ENCODE measurements around the gene B3GALT5.
"Not testable (repeated sequence)": the region's sequence is repeated elsewhere in the genome, so short reads cannot be mapped to it uniquely, and the experiment has no call there.

B3GALT5 gene

DNA sequence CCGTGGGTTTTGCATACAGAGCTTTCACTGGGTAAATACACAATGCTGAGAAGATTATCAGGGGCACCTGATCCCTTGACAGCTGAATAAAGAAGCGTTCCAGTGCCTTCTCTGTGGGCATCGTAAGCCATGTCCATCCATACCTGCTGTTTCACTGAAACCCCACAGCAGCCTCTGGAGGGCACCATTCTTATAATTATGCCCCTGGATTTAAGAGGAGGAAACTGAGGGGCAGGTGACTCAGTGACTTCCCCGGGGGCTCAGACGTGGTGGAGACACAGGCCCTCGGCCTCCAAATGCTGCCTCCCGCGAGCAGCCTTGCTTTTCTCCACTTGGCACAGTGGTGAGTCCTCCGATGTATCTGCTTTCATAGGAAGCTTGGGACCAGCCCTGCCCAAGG lies 56.7 kb downstream of the B3GALT5 start:
- DNase-seq = no peak

DNA sequence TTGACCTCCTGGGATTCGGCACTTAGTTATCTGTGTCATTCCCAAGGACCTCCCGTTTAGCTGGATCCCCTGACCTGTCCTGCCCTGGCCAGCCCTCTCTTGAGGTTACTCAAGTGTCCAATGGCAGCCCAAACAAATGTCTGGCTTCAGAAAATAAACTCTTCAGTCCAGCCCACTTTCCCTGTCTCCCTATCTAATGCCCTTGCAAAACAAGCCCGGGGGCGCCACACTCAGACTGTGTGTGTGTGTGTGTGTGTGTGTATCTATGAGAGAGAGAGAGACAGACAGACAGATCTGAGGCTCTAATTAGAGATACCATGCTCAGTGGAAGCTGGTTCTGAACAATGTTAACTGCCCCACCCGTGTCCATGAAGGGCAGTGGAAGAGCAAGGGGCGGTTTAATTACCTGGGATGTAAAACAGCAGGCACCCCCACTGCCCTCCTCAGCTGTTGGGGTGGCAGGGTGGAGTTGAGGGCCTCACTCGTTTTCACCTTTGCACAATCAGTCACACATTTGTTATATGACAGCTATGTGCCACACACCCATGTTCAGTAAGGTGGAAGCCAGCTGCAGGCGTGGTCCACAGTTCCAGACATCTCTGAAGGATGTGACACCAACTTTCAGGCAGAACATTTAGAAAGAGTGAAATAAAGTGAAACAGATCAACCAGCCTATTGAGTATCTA lies 57.4 kb downstream of the B3GALT5 start:
- DNase-seq = no peak

DNA sequence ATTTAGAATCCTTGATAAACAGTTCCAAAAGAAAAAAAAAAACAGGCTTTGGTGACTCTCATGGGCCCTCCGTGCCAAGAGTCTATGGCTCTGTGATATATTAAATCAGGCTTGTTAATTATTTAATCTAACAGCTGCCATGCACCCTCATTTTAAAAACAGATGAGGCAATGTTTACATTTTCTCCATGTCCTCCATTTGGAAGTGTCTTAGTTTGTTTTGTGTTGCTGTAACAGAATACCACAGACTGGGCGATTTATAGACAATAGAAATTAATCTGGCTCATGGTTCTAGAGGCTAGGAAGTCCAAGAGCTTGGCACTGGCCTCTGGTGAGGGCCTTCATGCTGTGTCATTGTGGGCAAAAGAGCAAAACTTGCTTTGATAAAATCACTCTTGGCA lies 58.0 kb downstream of the B3GALT5 start:
- no peak for DNase-seq

DNA sequence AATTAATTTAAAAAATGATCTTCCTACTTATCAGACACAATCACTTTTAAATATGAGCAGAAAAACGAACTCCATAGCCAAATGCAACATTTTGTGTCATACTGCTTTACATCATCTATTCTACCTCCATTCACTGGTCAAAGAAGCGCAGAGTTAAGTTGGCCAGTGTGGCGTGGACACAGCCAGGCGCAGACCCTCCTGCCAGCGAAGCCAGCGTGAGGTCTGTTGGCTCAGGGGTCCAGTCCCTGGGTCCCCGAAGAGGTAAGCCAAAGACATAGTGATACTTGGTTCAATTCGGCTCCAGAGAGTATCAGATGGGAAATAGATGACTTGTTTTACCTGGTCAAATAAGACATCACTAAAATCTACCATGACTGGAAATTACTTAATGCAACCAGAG lies 59.2 kb downstream of the B3GALT5 start:
- DNase-seq = no peak

DNA sequence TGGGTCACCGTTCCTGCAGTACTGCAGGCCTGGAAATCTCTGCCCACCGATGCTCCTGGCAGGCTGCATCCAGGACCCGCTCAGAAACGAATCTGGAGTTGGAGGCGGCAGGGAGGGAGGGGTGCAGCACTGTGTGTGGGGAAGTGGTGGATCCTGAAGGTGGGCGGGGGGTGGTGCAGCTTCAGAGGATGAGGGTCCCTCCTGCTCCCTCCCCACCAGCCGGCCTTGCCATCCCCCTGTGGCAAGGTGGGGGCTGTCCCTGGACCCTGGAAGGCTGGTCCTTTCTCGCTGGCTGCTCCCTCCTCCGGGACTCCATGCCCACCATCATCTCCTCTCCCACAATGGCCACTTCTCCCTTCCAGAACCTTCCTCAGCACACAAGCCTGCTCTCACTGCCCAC lies 60.4 kb downstream of the B3GALT5 start:
- DNase-seq = no peak

DNA sequence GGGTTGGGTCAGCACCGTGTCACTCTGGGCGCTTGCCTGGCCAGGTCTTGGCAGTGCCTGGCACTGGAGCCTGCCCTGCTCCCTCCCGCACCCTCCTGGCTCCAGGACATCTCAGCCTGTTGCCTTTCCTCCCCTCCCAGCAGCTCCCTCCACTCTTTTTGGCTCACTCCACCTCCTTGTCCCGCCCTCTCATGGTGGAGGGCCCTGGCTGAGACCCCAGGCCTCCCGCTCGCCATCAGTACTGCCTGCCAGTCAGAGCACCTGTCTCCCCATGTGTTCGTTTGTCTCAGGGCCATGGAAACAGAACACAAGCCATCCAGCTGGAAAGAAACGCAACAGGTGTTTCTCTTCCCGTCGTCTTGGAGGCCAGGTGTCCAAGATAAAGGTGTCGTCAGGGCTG lies 61.0 kb downstream of the B3GALT5 start:
- DNase-seq = no peak

DNA sequence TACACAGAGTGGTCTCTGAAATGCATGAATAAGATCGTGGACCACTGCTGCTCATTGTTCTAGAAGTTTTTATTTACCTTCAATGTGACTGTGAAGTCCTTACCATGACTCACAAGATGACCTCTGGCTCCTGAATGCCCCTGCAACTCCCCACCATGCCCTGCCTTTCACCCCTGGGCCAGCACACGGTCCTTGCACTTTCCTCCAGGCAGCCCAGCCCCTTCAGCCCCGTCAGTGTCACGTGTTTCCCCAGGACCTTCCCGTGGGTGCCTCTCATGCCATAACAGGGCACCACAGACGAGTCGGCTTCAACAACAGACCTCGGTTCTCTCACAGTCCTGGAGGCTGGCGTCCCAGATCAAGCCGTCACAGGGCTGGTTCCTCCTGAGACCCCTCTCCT lies 62.1 kb downstream of the B3GALT5 start:
- no peak for DNase-seq

DNA sequence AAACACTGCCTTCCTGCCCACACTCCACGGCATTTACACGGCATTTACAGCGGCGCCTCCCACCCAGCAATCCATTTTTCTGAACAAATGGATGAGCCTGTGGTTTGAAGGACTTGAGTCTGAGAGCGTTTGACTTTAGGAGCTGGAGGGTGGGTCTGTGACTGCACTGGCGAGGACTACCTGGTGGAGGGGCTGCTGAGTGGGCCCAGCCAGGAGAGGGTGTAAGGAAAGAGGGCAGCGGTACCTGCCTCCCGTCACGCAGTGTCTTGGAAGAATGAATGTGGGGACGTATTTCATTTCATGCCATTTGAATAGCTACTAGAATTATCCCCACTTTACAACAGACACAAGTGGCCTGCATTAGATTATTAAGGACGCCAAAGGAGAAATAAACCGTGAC lies 62.9 kb downstream of the B3GALT5 start:
- DNase-seq = no peak

DNA sequence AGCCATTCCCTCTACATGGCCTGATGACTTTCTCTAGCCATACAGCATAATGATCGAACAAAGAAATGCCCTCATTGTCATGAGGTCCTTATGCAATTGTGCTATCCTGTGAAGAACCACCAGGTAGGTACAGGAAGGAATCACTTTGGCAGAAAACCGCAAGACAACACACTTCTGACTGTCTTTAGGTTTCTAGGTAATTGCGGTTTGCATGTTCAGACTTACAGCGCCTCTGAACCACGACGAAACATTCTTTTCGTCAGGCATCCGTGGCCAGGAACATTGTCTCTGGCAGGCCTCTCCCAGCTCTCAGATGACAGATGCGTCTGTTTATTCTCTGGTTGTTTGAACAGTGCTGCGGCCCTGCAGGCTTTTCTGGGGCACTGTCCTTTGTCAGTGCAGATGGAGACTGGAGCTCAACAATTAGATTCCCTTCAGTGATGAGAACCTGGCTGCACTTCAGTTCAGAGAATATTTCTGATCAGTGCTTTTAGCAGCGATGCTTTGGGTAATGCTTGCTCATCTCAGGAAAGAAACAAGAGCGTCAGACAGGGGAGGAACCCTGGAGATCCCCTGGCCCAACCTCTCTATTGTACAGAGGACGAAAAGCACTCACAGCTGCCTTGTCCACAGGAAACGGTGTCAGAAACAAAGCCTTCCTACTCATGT lies 63.4 kb downstream of the B3GALT5 start:
- no peak for DNase-seq

DNA sequence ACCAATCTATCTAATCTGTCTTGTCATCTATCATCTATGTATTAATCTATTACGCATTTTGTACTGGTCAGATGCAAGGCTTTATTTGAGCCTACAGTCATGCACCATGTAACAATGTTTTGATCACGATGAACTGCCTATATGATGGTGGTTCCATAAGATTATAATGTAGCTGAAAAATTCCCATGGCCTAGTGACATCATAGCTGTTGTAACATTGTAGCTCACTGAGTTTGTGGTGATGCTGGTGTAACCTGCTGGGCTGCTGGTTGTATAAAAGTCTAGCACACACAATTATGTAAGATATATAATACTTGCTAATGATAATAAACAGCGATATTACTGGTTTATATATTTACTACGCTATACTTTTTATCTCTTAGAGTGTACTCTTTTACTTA lies 67.5 kb downstream of the B3GALT5 start:
- no peak for DNase-seq

DNA sequence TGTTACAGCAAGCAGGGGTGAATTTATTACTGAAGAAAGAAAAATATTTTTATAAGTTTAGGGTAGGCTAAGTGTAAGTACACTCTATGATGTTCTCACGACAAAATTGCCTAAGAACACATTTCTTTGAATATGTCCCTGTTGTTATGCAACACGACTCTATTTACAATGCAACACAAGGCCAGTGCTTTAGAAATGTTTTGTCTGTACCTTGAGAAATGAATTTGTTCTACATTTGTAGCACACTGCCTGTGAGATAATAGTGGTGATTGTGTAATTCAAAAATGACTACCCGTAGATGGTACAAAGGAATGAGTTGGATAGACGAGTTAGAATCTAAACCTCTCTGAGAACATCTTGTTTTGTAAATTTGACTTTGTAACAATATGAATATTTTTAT lies 68.5 kb downstream of the B3GALT5 start:
- no peak for DNase-seq

DNA sequence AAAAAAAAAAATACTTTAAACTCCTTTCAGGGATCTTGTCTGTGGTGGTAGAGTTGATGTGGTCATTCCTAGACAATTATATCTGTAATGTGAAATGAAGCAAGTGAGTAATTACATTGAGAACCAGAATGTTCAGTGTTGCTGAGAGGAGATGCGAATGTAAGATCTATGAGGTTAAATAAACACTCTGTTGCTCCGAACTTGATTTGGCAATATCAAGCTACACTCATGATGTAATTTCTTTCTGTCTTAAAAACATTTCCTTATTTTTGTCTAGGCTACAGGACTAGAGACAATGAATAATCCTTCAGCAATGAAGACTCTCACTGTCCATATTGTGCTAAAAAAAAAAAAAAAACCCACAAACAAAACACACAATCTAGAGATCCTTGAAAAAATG lies 69.1 kb downstream of the B3GALT5 start:
- no peak for DNase-seq

DNA sequence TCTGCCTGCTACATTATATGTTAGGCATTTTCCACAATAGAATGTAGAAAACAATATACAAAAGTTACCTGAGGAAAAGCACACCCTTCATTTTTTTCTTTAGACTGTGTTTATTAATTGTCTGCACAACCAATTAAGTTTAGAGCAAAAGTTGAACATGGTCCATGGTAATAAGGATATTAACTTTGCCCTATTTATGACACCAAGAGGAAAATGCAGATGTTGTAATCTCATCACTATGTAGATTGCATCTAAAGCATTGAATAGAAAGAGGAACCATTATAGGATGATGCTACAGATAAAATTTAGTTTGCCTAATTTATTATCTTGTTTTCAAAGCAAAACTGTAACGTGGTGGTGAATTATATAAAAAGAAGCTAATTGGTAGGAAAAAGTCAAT lies 72.5 kb downstream of the B3GALT5 start:
- DNase-seq = no peak

DNA sequence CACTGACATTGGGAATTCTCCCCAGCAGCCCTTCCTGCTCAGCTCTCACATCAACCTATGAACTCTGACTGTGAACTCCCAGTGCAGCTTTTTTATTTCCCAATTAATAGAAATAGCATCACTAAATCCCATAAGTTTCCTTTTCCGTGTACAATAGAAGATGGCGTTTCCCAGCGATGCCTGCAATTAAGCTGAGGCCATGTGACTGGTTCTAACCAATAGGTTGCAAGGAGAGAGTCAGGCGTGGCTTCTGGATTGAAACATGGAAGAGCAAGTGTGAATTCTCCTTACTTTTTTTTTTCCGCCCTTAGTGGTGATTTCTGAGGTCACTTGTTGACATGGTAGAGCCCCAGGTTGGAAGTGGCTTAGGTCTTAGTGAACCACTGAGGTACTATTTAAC lies 73.3 kb downstream of the B3GALT5 start:
- no peak for DNase-seq

DNA sequence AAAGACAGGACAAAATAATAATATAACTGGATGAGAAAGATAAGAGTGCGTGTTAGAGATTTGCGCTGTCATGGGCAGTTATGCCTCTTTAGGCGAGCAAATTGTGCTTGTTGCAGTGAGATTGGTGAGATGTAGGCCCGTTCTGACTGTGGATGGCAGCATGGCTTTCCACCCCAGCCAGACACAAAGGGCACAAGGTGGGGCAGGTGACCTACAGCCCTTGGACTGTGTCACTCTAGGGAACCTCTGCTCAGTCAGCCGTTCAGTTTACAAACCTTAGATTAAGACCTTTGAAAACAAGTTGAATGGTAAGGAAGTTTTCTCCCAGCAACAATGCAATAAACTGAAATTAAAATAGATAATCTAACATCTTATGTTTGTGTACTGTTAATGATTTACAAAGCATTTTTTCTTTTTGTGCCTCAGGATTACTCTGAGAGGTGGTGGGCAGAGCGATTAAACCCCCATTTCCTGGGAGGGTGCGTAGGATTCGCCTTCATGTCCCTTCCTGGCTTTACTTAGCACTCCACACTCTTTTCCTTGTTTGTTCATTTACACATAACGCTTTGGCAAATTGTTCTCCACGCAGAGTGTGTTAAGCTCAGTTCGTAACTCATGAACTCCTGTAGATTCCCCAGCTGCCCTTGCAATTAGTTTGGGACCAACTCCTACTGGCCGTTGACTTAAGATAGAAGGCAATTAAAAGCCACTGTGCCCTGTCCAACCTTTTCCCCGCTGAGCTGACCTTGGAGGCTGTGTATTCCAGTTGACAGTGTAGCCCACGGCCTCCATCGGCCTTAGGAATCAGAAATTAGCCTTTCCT lies 74.1 kb downstream of the B3GALT5 start:
- no peak for DNase-seq

DNA sequence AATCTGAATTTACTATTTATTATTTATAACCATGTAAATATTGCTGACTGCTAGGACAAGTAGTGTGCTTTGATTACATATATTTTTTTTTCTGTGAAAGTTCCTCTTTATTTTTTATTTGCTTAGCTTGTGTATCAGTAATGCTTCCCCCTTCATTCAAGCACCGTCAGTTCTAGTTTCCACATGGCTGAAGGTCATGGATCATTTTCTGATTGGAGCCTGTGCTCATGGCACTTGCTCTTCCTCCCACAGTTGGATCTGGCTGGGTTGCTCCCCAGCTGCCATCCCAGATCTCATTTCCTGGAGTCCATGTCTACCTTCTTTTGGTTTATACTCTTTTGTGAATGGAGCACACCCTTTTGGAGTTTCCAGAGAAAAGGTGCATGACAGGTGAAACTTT lies 75.3 kb downstream of the B3GALT5 start:
- DNase-seq = no peak

DNA sequence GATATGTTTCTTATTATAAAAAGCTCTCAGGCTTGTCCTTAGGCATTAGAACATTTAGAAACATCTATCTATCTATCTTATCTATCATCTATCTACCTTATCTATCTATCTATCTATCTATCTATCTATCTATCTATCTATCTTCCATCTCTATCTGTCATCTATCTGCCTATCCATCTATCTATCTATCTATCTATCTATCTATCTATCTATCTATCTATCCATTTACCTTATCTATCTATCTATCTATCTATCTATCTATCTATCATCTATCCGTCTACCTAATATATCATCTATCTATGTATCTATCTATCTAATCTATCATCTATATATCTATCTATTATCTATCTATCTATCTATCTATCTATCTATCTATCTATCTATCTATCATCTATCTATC lies 77.1 kb downstream of the B3GALT5 start:
- not testable (repeated sequence) for DNase-seq

DNA sequence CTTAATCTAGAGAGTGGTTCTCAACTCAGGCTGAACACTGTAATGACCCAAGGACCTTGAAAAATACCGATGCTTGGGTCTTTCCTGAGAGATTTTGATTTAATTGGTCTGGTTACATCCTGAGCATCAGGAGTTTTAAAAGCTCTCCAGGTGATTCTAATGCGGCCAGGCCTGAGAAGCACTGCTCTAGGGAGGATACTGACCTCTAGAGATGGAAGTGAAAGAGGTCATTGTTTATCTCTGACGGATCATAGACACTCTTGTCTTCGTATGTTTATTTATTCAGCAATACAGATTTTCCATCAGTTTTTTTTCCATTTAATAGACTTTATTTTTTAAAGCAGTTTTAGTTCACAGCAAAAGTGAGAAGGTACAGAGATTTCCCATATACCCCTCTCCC lies 77.7 kb downstream of the B3GALT5 start:
- no peak for DNase-seq

DNA sequence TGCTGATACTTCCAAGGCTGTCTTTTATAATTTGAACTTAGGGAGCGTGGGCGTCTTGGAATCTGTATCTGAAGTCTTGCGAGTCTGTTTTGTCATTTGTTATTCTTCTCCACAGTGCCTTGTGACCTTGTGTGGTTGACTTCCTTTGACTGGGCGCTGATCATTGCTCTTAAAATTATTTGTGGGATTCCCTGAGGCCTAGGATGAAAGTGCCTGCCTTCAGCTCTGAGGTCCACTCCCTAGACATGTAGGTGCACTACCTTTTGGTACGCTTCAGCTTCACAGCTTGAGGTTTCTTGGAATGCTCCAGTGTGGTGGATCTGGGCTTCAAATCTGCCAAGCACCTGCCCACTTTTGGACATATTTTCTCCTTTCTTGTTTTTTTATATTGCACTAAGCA lies 82.0 kb downstream of the B3GALT5 start:
- DNase-seq = no peak

DNA sequence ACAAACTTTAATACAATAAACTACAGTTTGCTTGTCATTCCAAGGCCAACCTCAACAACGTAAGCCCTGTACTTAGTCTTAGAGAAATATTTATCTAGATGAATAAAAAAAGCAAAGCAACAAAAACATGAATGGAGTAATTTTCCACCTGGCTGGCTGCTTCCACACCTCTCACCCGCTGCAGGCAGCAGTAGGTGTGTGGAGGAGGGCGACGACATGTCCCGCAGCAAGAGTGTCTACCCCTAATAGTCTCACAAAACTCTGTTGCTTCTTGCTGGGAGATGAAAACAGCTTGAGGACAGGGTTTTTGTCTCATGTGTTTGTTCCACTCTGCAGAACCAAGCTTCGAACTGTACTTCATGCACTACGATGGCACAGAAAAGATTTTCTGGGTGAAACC lies 83.5 kb downstream of the B3GALT5 start:
- no peak for DNase-seq

DNA sequence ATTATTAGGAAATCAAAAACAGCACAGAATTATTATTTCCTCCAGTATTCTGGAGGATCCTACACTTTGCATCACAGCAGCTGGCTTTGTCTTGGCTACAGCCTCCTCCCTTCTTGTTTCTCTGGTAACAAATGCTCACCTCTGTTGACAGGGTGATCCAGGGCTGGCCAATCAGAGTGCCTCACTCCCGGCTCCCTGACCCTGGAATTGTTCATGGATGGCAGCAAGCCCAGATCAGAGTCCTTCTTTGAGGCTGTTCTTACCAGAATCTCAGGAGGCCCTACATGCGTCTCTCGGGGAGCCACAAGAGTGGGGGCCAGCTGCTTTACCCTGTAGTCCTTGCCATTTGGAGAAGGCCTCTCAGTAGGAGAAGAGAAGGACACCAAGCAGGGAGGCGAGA lies 83.9 kb downstream of the B3GALT5 start:
- DNase-seq = no peak

DNA sequence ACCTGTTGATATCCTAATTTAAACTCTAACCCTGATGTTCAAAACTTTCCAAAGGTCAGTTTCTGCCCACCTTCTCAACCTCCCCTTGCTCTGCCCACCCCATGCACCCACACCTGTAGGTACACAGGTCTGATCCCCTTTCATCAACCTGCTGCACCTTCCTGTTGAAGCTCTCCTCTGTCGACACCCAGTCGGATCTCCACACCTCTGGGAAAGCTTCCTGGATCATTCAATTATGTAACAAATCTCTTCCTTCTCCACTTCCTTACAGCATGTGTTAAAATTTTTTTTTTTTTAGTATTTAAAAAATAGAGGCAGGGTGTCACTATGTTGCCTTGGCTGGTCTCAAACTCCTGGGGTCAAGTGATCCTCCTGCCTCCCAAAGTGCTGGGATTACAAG lies 87.6 kb downstream of the B3GALT5 start:
- DNase-seq = no peak

DNA sequence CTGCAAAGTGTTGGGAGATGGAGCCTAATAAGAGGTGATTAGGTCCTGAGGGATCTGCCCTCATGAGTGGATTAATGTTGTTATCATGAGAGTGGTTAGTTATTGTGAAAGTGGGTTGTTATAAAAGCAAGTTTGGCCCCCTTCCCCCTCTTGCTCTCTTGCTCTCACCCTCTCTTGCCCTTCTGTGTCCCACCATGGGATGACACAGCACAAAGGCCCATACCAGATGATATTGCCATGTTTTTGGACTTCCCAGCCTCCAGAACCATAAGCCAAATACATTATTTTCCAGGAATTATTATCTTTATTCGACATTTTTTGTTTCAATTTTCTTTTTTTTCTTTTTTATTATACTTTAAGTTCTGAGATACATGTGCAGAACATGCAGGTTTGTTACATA lies 90.8 kb downstream of the B3GALT5 start:
- no peak for DNase-seq

DNA sequence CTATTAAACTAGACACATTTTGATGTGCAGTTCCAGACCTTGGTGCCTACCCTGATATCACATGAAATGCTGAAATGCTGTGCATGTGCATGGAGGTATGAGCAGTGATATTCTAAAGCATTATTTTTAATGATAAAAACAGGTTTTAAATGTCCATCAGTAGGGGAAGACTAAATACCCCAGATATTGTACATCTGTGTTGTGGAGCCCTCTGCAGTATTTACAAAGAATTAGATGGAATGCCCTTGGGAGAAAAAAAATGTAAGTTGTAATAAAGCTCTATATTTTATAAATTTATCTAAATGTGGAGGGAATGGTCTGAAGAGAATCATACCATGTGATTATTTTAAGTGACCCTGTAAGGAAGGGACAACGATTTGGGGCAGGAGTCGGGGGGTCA lies 93.1 kb downstream of the B3GALT5 start:
- no peak for DNase-seq

Measured in NK-92 treated with Interleukin-12 subunit alpha and Interleukin-12 subunit beta, amount 100 ng/mL, for 24 hours (cell line).